SK-N-SH (cell line): ENCODE measurements around the gene TRIP10. TPM values are rescaled to one million over a fixed set of nuclear protein-coding genes. Genes with fewer than 3 reads are reported as not detected.

Experiments used
- CTCF ChIA-PET: fragments of 300-600, 350-600 bp; formaldehyde crosslinking; extraction: SDS; loops from one replicate; lab custom pipeline; 2021; lab: Yijun Ruan, JAX
- POLR2A ChIA-PET: fragments of 350-600 bp; sonication (Branson Sonifier 250); formaldehyde crosslinking; extraction: SDS; loops from one replicate; lab custom pipeline; 2020; ENCODE audit warnings: antibody characterized with exemption, inconsistent platforms; lab: Yijun Ruan, JAX
- DNase-seq: peaks from one replicate; pipeline ENCODE4 v3.0.0; 2012
- H2AFZ ChIP-seq: fragments of 200-600 bp; sonication (generic); 2 replicates; pipeline ENCODE4 v1.8.1; 2016; ENCODE audit warnings: antibody characterized with exemption, mild to moderate bottlenecking, low read depth
- H3F3A ChIP-seq: fragments of 200-600 bp; sonication (generic); replicated peaks from 2 replicates; pipeline ENCODE3; 2016; ENCODE audit warnings: antibody characterized with exemption, mild to moderate bottlenecking; ENCODE audit not compliant: insufficient read depth
- H3K27ac ChIP-seq, 2 experiments: fragments of 200-500 bp in 1 of 2; fragments of 200-600 bp in 1 of 2; sonication (Bioruptor generic) in 1 of 2; sonication (generic), shearing (Covaris generic) in 1 of 2; 2 replicates each; pipeline versions ENCODE4 v1.5.1 to v1.6.1; 2014 to 2016; ENCODE audit warnings: low read depth in 2 of 2, inconsistent platforms in 1 of 2, low read length in 1 of 2, mild to moderate bottlenecking in 1 of 2, mixed read lengths in 1 of 2
- H3K27me3 ChIP-seq: fragments of 200-600 bp; sonication (generic), shearing (Covaris generic); 2 replicates; pipeline ENCODE4 v1.6.1; 2016; ENCODE audit warnings: mixed run types; ENCODE audit not compliant: insufficient read depth
- H3K36me3 ChIP-seq, 2 experiments: fragments of 200-500 bp in 1 of 2; fragments of 200-600 bp in 1 of 2; sonication (Bioruptor generic) in 1 of 2; sonication (generic) in 1 of 2; replicated peaks in 1 of 2; 2 replicates each; pipeline versions ENCODE3 to v1.5.1; 2014 to 2016; ENCODE audit warnings: low read length in 1 of 2, mild to moderate bottlenecking in 1 of 2; ENCODE audit not compliant: insufficient read depth in 2 of 2, control insufficient read depth in 1 of 2
- H3K4me1 ChIP-seq, 2 experiments: fragments of 200-500 bp in 1 of 2; fragments of 200-600 bp in 1 of 2; sonication (Bioruptor generic) in 1 of 2; sonication (generic), shearing (Covaris generic) in 1 of 2; 2 replicates each; pipeline versions ENCODE4 v1.5.1 to v1.6.1; 2014 to 2016; ENCODE audit warnings: low read depth in 1 of 2, low read length in 1 of 2, mixed run types in 1 of 2; ENCODE audit not compliant: insufficient read depth in 2 of 2, control insufficient read depth in 1 of 2
- H3K4me2 ChIP-seq: fragments of 200-600 bp; sonication (generic), shearing (Covaris generic); 2 replicates; pipeline ENCODE4 v1.6.1; 2017; ENCODE audit warnings: mixed run types
- H3K4me3 ChIP-seq, 2 experiments: fragments of 200-500 bp in 1 of 2; fragments of 200-600 bp in 1 of 2; sonication (Bioruptor generic) in 1 of 2; sonication (generic), shearing (Covaris generic) in 1 of 2; 2 replicates each; pipeline versions ENCODE4 v1.5.1 to v1.8.1; 2014 to 2016; ENCODE audit warnings: low read depth in 2 of 2, inconsistent platforms in 1 of 2, low read length in 1 of 2, mild to moderate bottlenecking in 1 of 2, mixed read lengths in 1 of 2, moderate library complexity in 1 of 2
- H3K79me2 ChIP-seq: fragments of 200-600 bp; sonication (generic); 2 replicates; pipeline ENCODE4 v1.8.1; 2017; ENCODE audit warnings: mild to moderate bottlenecking; ENCODE audit not compliant: insufficient read depth
- H3K9ac ChIP-seq: fragments of 200-600 bp; sonication (generic); 2 replicates; pipeline ENCODE4 v1.6.1; 2017; ENCODE audit warnings: mixed run types
- H3K9me2 ChIP-seq: fragments of 200-600 bp; sonication (generic); 2 replicates; pipeline ENCODE4 v1.6.1; 2017; ENCODE audit warnings: mixed run types
- H3K9me3 ChIP-seq: fragments of 200-600 bp; sonication (generic); 2 replicates; pipeline ENCODE4 v1.6.1; 2017; ENCODE audit warnings: mixed run types, mild to moderate bottlenecking, moderate library complexity
- H4K20me1 ChIP-seq: fragments of 200-600 bp; sonication (generic); 2 replicates; pipeline ENCODE4 v1.6.1; 2017; ENCODE audit warnings: mild to moderate bottlenecking, mixed run types; ENCODE audit not compliant: insufficient read depth
- CHD2 ChIP-seq: fragments of 150-350 bp; IDR thresholded peaks from 2 replicates; pipeline ENCODE4 v1.6.1; 2018; ENCODE audit warnings: low read length; ENCODE audit not compliant: partially characterized antibody
- EP300 ChIP-seq, 2 experiments: IDR thresholded peaks; 2 replicates each; pipeline versions ENCODE4 v1.4.0 to v1.6.1; 2012; ENCODE audit warnings: borderline replicate concordance in 1 of 2, low read depth in 1 of 2, low read length in 1 of 2
- EZH2phosphoT487 ChIP-seq: fragments of 200-600 bp; sonication (generic); IDR thresholded peaks from 2 replicates; pipeline ENCODE4 v1.6.1; 2017; ENCODE audit warnings: low read depth, mixed run types, mild to moderate bottlenecking, antibody characterized with exemption, moderate library complexity, borderline replicate concordance
- FOSL2 ChIP-seq: IDR thresholded peaks from 2 replicates; pipeline ENCODE4 v1.4.0; 2012; ENCODE audit warnings: low read depth, mild to moderate bottlenecking, moderate library complexity, borderline replicate concordance
- GABPA ChIP-seq: IDR thresholded peaks from 2 replicates; pipeline ENCODE4 v1.4.0; 2012; ENCODE audit warnings: low read depth, mild to moderate bottlenecking
- GATA2 ChIP-seq: sonication (generic); formaldehyde crosslinking; IDR thresholded peaks from 2 replicates; pipeline ENCODE4 v1.5.0; 2020; ENCODE audit warnings: mild to moderate bottlenecking, missing genetic modification reagents
- JUND ChIP-seq: IDR thresholded peaks from 2 replicates; pipeline ENCODE4 v1.4.0; 2012
- NFIC ChIP-seq: IDR thresholded peaks from 2 replicates; pipeline ENCODE4 v1.4.0; 2012; ENCODE audit warnings: borderline replicate concordance
- RAD21 ChIP-seq: IDR thresholded peaks from 2 replicates; pipeline ENCODE4 v1.6.1; 2012; ENCODE audit warnings: mild to moderate bottlenecking, low read length
- SIN3A ChIP-seq: IDR thresholded peaks from 2 replicates; pipeline ENCODE4 v1.6.1; 2012; ENCODE audit warnings: low read depth, mild to moderate bottlenecking, low read length, moderate library complexity, borderline replicate concordance
- SMC3 ChIP-seq: IDR thresholded peaks from 2 replicates; pipeline ENCODE4 v1.6.1; 2012; ENCODE audit warnings: low read depth, low read length, improper control_type of control experiment
- TEAD4 ChIP-seq: IDR thresholded peaks from 2 replicates; pipeline ENCODE4 v1.4.0; 2012; ENCODE audit warnings: mild to moderate bottlenecking, borderline replicate concordance; ENCODE audit not compliant: insufficient read depth
- YY1 ChIP-seq: IDR thresholded peaks from 2 replicates; pipeline ENCODE4 v1.4.0; 2012; ENCODE audit warnings: low read depth, mild to moderate bottlenecking
- WGBS: methylation state at CpG from one replicate; pipeline ENCODE4 v1.1.6; 2017; ENCODE audit warnings: low lambda C conversion rate; 5-methylcytosine and 5-hydroxymethylcytosine counted together
- polyA plus RNA-seq, 3 experiments: library from polyadenylated mRNA; depleted of rRNA; stranded (reverse); fragments of >200 nt; gene quantifications; 2 replicates each; pipeline ENCODE4 v1.2.3, GENCODE V29; 2012
- TF ChIP-seq, protein P1 (sequence below): fragments of 200-600 bp; sonication (generic); IDR thresholded peaks from 2 replicates; pipeline ENCODE4 v1.6.1; 2017; ENCODE audit warnings: antibody characterized with exemption, mild to moderate bottlenecking, moderate library complexity
- TF ChIP-seq, protein P2 (sequence below): IDR thresholded peaks from 2 replicates; pipeline ENCODE4 v1.4.0; 2012; ENCODE audit warnings: low read depth
- TF ChIP-seq, protein P3 (sequence below): IDR thresholded peaks from 2 replicates; pipeline ENCODE4 v1.4.0; 2012; ENCODE audit warnings: low read depth, borderline replicate concordance

TRIP10 gene
- polyA plus RNA-seq, 1 of the 3 experiments (the other 2 are of a cell fraction) = 42.9 TPM

DNA sequence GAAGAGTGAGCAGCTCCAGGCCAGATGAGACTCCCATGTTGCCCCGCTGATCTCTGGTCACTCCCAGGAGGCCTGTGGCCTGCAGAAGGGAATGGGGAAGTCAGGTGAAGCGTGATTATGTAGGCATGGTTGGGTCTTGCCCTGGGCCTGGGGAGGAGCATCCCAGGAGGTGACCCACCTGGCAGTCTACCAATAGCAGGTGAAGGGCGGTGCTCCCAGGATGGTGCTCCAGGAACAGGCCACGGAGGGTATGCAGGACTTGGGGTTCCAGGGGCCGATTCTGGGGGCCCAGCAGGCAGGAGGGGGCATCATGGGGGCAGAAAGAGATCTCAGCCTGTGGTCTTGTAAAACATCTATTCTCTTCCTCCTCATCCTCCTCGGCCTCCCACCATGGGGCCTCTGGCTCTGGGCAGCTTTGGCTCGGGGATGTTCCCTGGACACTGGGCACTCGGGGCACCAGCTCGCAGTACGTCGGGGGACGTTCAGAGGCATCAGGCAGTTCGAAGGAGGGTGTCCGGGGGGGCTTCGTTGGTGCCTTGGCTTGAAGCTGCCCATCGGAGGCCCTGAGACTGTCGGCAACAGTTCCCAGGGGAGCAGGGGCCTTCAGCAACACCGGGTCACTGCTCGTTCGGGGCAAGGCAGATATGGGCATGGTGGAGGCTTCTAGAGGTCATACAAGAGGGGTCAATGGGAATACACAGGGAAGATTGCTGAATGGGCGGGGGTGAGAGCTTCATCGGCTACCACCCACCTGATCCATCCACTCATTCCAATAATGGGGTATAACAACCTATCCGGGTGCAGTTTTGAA is 15.4 kb downstream of the TRIP10 start:
- H2AFZ ChIP-seq = no peak overlapping the region
- 85% methylated on average over 16 of the region's 23 CpGs for WGBS
- no peak for DNase-seq
- no peak overlapping the region for H3K4me2 ChIP-seq
- H3K9me2 ChIP-seq = no peaks in the 10 kb centered on the region
- no peaks in the 10 kb centered on the region for H3K79me2 ChIP-seq
- peaks cover 4 to 5% of the 10 kb centered on the region in 2 experiments for H3K36me3 ChIP-seq
- no peaks in the 10 kb centered on the region for H4K20me1 ChIP-seq
- CTCF ChIA-PET = interaction anchor here (0.7 to 1.7 kb wide), 2 partner anchors 16 to 109 kb away, joined by 3 to 4 read pairs; no protein-coding TSS in a partner anchor
- no peak overlapping the region for H3K27ac ChIP-seq
- no peaks in the 10 kb centered on the region; a peak in 1 of 4 replicates for H3K4me1 ChIP-seq
- POLR2A ChIA-PET = no interaction called here
- no peak overlapping the region for H3K4me3 ChIP-seq
- no peaks in the 10 kb centered on the region for H3K9me3 ChIP-seq
- no peaks in the 10 kb centered on the region for H3F3A ChIP-seq
- TF ChIP-seq YY1 (no peak), SIN3A (no peak), GABPA (no peak), JUND (no peak), CHD2 (no peak), NFIC (no peak)
- TF ChIP-seq, protein P1, sequence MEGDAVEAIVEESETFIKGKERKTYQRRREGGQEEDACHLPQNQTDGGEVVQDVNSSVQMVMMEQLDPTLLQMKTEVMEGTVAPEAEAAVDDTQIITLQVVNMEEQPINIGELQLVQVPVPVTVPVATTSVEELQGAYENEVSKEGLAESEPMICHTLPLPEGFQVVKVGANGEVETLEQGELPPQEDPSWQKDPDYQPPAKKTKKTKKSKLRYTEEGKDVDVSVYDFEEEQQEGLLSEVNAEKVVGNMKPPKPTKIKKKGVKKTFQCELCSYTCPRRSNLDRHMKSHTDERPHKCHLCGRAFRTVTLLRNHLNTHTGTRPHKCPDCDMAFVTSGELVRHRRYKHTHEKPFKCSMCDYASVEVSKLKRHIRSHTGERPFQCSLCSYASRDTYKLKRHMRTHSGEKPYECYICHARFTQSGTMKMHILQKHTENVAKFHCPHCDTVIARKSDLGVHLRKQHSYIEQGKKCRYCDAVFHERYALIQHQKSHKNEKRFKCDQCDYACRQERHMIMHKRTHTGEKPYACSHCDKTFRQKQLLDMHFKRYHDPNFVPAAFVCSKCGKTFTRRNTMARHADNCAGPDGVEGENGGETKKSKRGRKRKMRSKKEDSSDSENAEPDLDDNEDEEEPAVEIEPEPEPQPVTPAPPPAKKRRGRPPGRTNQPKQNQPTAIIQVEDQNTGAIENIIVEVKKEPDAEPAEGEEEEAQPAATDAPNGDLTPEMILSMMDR = no peak
- no peaks in the 10 kb centered on the region for H3K27me3 ChIP-seq
- H3K9ac ChIP-seq = no peak overlapping the region

DNA sequence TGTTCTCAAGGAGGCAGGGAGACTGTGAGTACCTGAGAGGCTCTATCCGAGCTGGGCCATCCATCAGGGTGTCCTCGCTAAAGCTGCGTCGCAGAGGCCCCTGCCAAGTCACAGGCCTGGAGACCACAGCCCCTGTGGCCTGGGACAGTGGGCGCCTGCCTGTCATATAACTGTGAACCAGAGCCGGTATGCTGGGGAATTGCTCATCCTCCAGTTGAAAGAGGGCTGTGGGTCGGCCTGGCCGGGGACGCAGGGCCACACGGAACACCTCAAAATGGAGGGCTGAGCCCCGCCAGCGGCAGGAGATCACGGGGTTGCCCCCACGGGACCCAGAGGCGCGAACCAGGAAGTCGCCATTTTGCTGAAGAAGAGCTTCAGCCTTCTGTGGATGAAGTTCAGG is 21.1 kb downstream of the TRIP10 start:
- H3K27me3 ChIP-seq = no peaks in the 10 kb centered on the region
- H3K9me2 ChIP-seq = no peaks in the 10 kb centered on the region
- 50% methylated on average over 17 of the region's 17 CpGs for WGBS
- ChIA-PET CTCF (no interaction called here), POLR2A (no interaction called here)
- no peaks in the 10 kb centered on the region for H3K36me3 ChIP-seq
- no peaks in the 10 kb centered on the region for H3K9me3 ChIP-seq
- H4K20me1 ChIP-seq = no peaks in the 10 kb centered on the region
- DNase-seq = no peak
- peak overlapping the region; percentile 5; the same call in 1 of the 2 replicates for H2AFZ ChIP-seq
- H3K9ac ChIP-seq = no peak overlapping the region
- H3F3A ChIP-seq = no peaks in the 10 kb centered on the region
- no peak for TF ChIP-seq FOSL2
- TF ChIP-seq SMC3 = no peak
- no peak for TF ChIP-seq JUND
- TF ChIP-seq RAD21 = no peak
- no peak for TF ChIP-seq NFIC
- TF ChIP-seq EP300 (IDR thresholded peaks at IDR 0.05; ENCODE audit: borderline replicate concordance in 1 of 2, low read depth in 1 of 2, low read length in 1 of 2) = no peak
- TF ChIP-seq GATA2 (CRISPR knock-in tag) = no peak
- no peak for TF ChIP-seq TEAD4
- TF ChIP-seq, protein P2, sequence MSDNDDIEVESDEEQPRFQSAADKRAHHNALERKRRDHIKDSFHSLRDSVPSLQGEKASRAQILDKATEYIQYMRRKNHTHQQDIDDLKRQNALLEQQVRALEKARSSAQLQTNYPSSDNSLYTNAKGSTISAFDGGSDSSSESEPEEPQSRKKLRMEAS = no peak
- TF ChIP-seq, protein P3, sequence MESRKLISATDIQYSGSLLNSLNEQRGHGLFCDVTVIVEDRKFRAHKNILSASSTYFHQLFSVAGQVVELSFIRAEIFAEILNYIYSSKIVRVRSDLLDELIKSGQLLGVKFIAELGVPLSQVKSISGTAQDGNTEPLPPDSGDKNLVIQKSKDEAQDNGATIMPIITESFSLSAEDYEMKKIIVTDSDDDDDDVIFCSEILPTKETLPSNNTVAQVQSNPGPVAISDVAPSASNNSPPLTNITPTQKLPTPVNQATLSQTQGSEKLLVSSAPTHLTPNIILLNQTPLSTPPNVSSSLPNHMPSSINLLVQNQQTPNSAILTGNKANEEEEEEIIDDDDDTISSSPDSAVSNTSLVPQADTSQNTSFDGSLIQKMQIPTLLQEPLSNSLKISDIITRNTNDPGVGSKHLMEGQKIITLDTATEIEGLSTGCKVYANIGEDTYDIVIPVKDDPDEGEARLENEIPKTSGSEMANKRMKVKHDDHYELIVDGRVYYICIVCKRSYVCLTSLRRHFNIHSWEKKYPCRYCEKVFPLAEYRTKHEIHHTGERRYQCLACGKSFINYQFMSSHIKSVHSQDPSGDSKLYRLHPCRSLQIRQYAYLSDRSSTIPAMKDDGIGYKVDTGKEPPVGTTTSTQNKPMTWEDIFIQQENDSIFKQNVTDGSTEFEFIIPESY = no peak
- TF ChIP-seq CHD2 = no peak
- no peak for TF ChIP-seq EZH2phosphoT487
- no peak overlapping the region for H3K4me2 ChIP-seq
- no peak overlapping the region for H3K27ac ChIP-seq
- no peaks in the 10 kb centered on the region for H3K4me1 ChIP-seq
- no peaks in the 10 kb centered on the region for H3K79me2 ChIP-seq
- no peak overlapping the region for H3K4me3 ChIP-seq
